ENCODE results near the gene DGKI. TPM values are rescaled to one million over a fixed set of nuclear protein-coding genes. Genes with fewer than 3 reads are reported as not detected.

The DGKI gene
- total RNA-seq, 1 donor from 2014 or later: 1.3 TPM

DNA sequence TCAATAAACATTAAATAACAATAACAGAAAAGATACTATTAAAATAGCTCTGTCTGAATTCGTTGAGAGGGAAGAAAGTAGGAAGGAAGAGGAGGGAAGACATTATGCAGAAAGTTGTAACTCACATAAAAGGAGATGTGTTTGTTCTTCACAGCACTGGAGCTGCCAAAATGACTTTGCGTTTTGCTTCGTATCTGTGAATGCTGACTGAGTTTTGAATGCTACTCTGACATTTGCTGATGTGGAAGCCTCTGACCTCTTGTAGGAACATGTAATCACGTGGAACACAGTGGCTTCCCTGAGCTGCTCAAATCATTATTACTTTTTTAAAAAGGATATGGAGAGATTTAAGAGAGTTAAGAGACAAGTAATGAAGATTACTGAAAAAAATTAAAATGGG lies 15.6 kb upstream of the DGKI start:
- H3K9me3 ChIP-seq (replicated peaks): peaks cover 10% of the 10 kb centered on the region
- TF ChIP-seq, protein P1, sequence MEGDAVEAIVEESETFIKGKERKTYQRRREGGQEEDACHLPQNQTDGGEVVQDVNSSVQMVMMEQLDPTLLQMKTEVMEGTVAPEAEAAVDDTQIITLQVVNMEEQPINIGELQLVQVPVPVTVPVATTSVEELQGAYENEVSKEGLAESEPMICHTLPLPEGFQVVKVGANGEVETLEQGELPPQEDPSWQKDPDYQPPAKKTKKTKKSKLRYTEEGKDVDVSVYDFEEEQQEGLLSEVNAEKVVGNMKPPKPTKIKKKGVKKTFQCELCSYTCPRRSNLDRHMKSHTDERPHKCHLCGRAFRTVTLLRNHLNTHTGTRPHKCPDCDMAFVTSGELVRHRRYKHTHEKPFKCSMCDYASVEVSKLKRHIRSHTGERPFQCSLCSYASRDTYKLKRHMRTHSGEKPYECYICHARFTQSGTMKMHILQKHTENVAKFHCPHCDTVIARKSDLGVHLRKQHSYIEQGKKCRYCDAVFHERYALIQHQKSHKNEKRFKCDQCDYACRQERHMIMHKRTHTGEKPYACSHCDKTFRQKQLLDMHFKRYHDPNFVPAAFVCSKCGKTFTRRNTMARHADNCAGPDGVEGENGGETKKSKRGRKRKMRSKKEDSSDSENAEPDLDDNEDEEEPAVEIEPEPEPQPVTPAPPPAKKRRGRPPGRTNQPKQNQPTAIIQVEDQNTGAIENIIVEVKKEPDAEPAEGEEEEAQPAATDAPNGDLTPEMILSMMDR (IDR thresholded peaks at IDR 0.05; ENCODE audit: borderline replicate concordance): no peak
- H3K36me3 ChIP-seq: peaks cover 35% of the 10 kb centered on the region
- peaks cover 22% of the 10 kb centered on the region for H3K4me1 ChIP-seq
- no peak overlapping the region for H3K4me3 ChIP-seq
- DNase-seq: no peak
- intact Hi-C loops (cut with micrococcal nuclease): no loop called here
- peak overlapping the region; percentile 51 for H3K27ac ChIP-seq (replicated peaks)
- no peaks in the 10 kb centered on the region for H3K27me3 ChIP-seq (ENCODE audit: low read depth)

DNA sequence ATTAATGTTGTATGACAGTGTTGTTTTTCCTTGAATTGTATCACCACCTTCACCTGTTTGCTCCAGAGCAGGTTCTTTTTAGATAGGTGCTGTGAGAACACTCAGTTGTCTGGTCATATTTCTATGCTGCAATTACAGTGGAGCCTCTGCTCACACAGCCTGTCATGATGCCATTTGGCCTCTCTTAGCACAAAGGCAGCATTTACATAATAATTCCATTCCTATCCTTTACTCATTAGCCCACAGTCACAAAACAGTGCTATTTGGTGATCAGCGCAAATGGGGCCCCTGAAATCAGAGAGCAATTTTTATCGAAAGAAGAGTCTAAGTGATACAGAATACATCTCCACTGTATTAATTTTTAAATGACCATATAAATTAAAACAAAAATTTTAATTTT lies 13.8 kb upstream of the DGKI start:
- peaks cover 22% of the 10 kb centered on the region for H3K4me1 ChIP-seq
- no peak for DNase-seq
- no peak overlapping the region for H3K4me3 ChIP-seq
- intact Hi-C loops (cut with micrococcal nuclease): no loop called here
- H3K27me3 ChIP-seq (ENCODE audit: low read depth): no peaks in the 10 kb centered on the region
- H3K9me3 ChIP-seq (replicated peaks): peaks cover 2% of the 10 kb centered on the region
- no peak overlapping the region for H3K27ac ChIP-seq (replicated peaks)
- TF ChIP-seq, protein P1 (IDR thresholded peaks at IDR 0.05; ENCODE audit: borderline replicate concordance): no peak
- H3K36me3 ChIP-seq: peaks cover 18% of the 10 kb centered on the region

DNA sequence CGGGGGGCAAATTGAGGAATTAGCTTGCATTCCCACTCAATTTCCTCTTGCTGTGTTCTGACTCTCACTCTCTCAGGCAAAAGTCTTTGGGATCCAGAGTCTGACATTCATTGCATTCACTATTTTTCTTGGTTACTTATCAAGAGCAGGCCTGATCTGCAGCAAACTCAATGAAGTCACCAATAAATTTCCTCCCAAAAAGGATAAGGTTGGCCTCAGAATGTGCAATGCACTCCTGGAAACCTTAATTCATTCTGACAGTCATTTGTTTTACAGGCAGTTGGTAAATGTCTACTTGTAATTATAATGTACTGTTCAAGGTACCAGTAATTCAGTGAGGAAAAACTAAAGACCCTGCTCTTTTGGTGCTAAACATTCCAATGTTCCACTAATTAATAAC lies 6.3 kb upstream of the DGKI start:
- DNase-seq: no peak
- TF ChIP-seq, protein P1 (IDR thresholded peaks at IDR 0.05; ENCODE audit: borderline replicate concordance): no peak
- no peak overlapping the region for H3K4me3 ChIP-seq
- no peak overlapping the region for H3K27ac ChIP-seq (replicated peaks)
- no peaks in the 10 kb centered on the region for H3K9me3 ChIP-seq (replicated peaks)
- intact Hi-C loops (cut with micrococcal nuclease): no loop called here
- H3K4me1 ChIP-seq: no peaks in the 10 kb centered on the region
- H3K36me3 ChIP-seq: no peaks in the 10 kb centered on the region
- no peaks in the 10 kb centered on the region for H3K27me3 ChIP-seq (ENCODE audit: low read depth)

DNA sequence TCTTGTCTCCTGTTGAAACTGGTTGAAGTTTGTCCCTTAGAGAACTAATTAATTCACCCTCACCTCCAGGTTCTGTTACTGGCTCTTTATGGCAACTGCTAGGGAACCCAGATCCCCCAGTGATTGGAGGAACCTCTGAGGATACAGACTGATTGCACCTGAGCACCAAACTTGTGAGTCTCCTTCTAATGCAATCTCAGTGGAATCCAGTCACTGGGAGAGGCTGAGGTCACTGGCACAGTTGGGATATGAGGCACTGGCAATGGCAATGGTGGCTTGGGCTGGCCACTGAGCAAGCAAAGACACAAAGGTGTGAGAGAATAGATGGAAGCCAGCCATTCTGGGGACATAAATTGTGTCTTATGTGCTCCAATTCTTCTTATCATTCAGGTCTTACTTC lies 5.3 kb upstream of the DGKI start:
- intact Hi-C loops (cut with micrococcal nuclease): no loop called here

DNA sequence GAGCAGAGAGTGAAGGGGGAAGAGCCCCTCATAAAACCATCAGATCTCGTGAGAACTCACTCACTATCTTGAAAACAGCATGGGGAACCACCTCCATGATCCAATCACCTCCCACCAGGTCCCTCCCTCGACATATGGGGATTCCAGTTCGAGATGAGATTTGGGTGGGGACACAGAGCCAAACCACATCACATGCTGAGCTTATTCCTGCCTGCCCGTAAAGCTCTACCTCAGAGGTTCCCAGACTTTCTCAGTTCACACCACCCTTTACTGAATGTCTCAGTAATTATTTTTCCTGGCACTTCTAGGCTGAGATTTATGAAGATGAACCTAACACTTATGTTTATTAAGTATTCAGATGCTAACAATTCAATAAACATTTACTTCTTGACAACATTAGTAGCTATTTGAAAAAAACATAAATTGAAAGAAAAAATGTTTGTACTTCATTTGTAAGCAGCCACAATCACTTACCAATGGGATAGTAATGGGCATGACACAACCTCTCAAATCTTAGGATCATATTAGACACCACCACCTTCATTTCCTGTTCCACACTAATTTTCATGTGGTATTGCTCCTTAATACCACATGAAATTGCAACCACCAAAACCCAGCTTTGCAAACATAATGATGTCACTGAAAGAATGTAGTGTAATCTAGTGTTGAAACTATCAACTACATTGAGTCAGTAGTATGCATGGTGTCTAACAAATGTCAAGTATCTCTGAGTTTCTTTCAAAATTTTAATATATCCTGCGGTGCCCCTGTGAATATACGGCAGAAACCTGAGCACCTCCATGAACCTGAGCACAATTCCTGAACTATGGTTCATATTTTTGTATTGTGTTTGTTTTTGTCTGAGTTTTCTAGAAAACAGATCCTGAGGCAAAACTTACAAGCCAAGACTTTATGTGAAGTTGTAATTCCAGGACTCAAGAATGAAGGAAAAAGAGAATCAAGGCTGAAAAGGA lies 4.5 kb upstream of the DGKI start:
- peaks cover 10% of the 10 kb centered on the region for H3K4me1 ChIP-seq
- no peaks in the 10 kb centered on the region for H3K9me3 ChIP-seq (replicated peaks)
- H3K27me3 ChIP-seq (ENCODE audit: low read depth): peaks cover 17% of the 10 kb centered on the region
- no peak overlapping the region for H3K4me3 ChIP-seq
- H3K36me3 ChIP-seq: no peaks in the 10 kb centered on the region
- intact Hi-C loops (cut with micrococcal nuclease): no loop called here
- H3K27ac ChIP-seq (replicated peaks): no peak overlapping the region
- TF ChIP-seq, protein P1 (IDR thresholded peaks at IDR 0.05; ENCODE audit: borderline replicate concordance): no peak
- DNase-seq: no peak

More for the DNA sequence above, 5.3 kb upstream of the DGKI start:
- Histone ChIP-seq H3K27ac (replicated peaks) (no peak overlapping the region), H3K36me3 (no peaks in the 10 kb centered on the region), H3K4me1 (peaks cover 4% of the 10 kb centered on the region), H3K27me3 (ENCODE audit: low read depth) (peaks cover 9% of the 10 kb centered on the region), H3K4me3 (no peak overlapping the region), H3K9me3 (replicated peaks) (no peaks in the 10 kb centered on the region)
- TF ChIP-seq, protein P1 (IDR thresholded peaks at IDR 0.05; ENCODE audit: borderline replicate concordance): no peak
- DNase-seq: no peak

Measured in left ventricle myocardium inferior (tissue), 1 donor.